HG02943 (cell line): ENCODE results near the gene WNK2.

Experiments
- ATAC-seq: cut with Tn5 transposase; IDR thresholded peaks from one replicate; pipeline ENCODE4 v1.9.1; 2021; ENCODE audit warnings: mild to moderate bottlenecking, low read depth, moderate library complexity; ENCODE audit not compliant: unreplicated experiment

The WNK2 gene

GRCh38 chr9:93288891-93289883 lies 105.2 kb downstream of the WNK2 start:
- ATAC-seq, result no peak

- ATAC-seq, result no peak
Measured at GRCh38 chr9:93290495-93291434, 106.8 kb downstream of the WNK2 start.

GRCh38 chr9:93291536-93292287 lies 107.8 kb downstream of the WNK2 start:
- no peak for ATAC-seq

- ATAC-seq, result no peak
Measured at GRCh38 chr9:93292288-93292615, 108.3 kb downstream of the WNK2 start.

- no peak for ATAC-seq
Measured at GRCh38 chr9:93292664-93293328, 108.9 kb downstream of the WNK2 start.

- no peak for ATAC-seq
Measured at GRCh38 chr9:93294011-93294410, 110.1 kb downstream of the WNK2 start.

GRCh38 chr9:93295031-93295430 lies 111.1 kb downstream of the WNK2 start:
- ATAC-seq, result no peak

GRCh38 chr9:93295456-93296076 lies 111.6 kb downstream of the WNK2 start:
- ATAC-seq, result no peak

- ATAC-seq, result no peak
Measured at GRCh38 chr9:93296889-93297480, 113.0 kb downstream of the WNK2 start.

GRCh38 chr9:93297659-93298497 lies 113.9 kb downstream of the WNK2 start:
- ATAC-seq, result no peak

- ATAC-seq, result no peak
Measured at GRCh38 chr9:93298498-93299417, 114.8 kb downstream of the WNK2 start.

GRCh38 chr9:93299418-93300174 lies 115.7 kb downstream of the WNK2 start:
- ATAC-seq, result no peak

GRCh38 chr9:93300175-93300572 lies 116.2 kb downstream of the WNK2 start:
- ATAC-seq, result no peak

- no peak for ATAC-seq
Measured at GRCh38 chr9:93300585-93301081, 116.7 kb downstream of the WNK2 start.

- ATAC-seq, result no peak
Measured at GRCh38 chr9:93301291-93301811, 117.4 kb downstream of the WNK2 start.

- ATAC-seq, result no peak
Measured at GRCh38 chr9:93301911-93302541, 118.1 kb downstream of the WNK2 start.
